PC-9 (cell line): ENCODE measurements around the gene HNRNPF. TPM values are rescaled to one million over a fixed set of nuclear protein-coding genes. Genes with fewer than 3 reads are reported as not detected.

Source experiments
- BruUV-seq: library from RNA; stranded (reverse); fragments of 400-500 nt; replicated peaks from 2 replicates; lab custom pipeline; 2021; lab: Mats Ljungman, UMichigan
- CTCF ChIA-PET: fragments of 300-600 bp; sonication (Branson Sonifier 250); formaldehyde crosslinking; loops from one replicate; lab custom pipeline; 2022; ENCODE audit warnings: antibody characterized with exemption; lab: Charles Lee
- POLR2A ChIA-PET: fragments of 300-600 bp; sonication (Branson Sonifier 250); formaldehyde crosslinking; loops from one replicate; lab custom pipeline; 2022; ENCODE audit warnings: antibody characterized with exemption; ENCODE audit not compliant: unreplicated experiment; lab: Charles Lee
- DNase-seq, 2 experiments: peaks; one replicate each; pipeline versions ENCODE4 v3.0.0 to v3.0.0-alpha.2; 2015 to 2022; ENCODE audit warnings: mixed read lengths in 1 of 2
- H2AFZ ChIP-seq: fragments of 200-600 bp; sonication (generic); 2 replicates; pipeline ENCODE4 v1.8.1; 2017; ENCODE audit warnings: antibody characterized with exemption
- H3F3A ChIP-seq: fragments of 200-600 bp; sonication (generic); 2 replicates; pipeline ENCODE4 v1.8.1; 2017; ENCODE audit warnings: antibody characterized with exemption, mild to moderate bottlenecking, low read depth; ENCODE audit not compliant: insufficient read depth
- H3K27ac ChIP-seq: fragments of 200-600 bp; sonication (generic); 2 replicates; pipeline ENCODE4 v1.6.1; 2016; ENCODE audit warnings: mixed run types
- H3K27me3 ChIP-seq: fragments of 200-600 bp; sonication (generic); 2 replicates; pipeline ENCODE4 v1.6.1; 2016; ENCODE audit warnings: low read depth, mixed run types; ENCODE audit not compliant: insufficient read depth
- H3K36me3 ChIP-seq: fragments of 200-600 bp; sonication (generic); 2 replicates; pipeline ENCODE4 v1.6.1; 2016; ENCODE audit warnings: low read depth, mixed run types
- H3K4me1 ChIP-seq: fragments of 200-600 bp; sonication (generic); replicated peaks from 2 replicates; pipeline ENCODE4 v1.6.1; 2016; ENCODE audit warnings: mixed run types; ENCODE audit not compliant: insufficient read depth
- H3K4me2 ChIP-seq: fragments of 200-600 bp; sonication (generic); 2 replicates; pipeline ENCODE4 v1.6.1; 2017; ENCODE audit warnings: mixed run types
- H3K4me3 ChIP-seq: fragments of 200-600 bp; sonication (generic); 2 replicates; pipeline ENCODE4 v1.6.1; 2016; ENCODE audit warnings: mixed run types
- H3K79me2 ChIP-seq: fragments of 200-600 bp; sonication (generic); 2 replicates; pipeline ENCODE4 v1.6.1; 2017; ENCODE audit warnings: low read depth, mixed run types
- H3K9me2 ChIP-seq: fragments of 200-600 bp; sonication (generic); 2 replicates; pipeline ENCODE4 v1.8.1; 2017; ENCODE audit warnings: mild to moderate bottlenecking; ENCODE audit not compliant: insufficient read depth
- H3K9me3 ChIP-seq: fragments of 200-600 bp; sonication (generic); 2 replicates; pipeline ENCODE4 v1.8.1; 2016; ENCODE audit warnings: low read depth; ENCODE audit not compliant: insufficient read depth
- H4K20me1 ChIP-seq: fragments of 200-600 bp; sonication (generic); 2 replicates; pipeline ENCODE4 v1.8.1; 2017; ENCODE audit not compliant: insufficient read depth
- CTCF ChIP-seq: fragments of 200-600 bp; sonication (generic); conservative IDR thresholded peaks from 2 replicates; pipeline ENCODE4 v1.6.1; 2017; ENCODE audit warnings: mixed run types, antibody characterized with exemption, mild to moderate bottlenecking, moderate library complexity
- EZH2 ChIP-seq: fragments of 200-600 bp; sonication (generic); IDR thresholded peaks from 2 replicates; pipeline ENCODE4 v1.8.0; 2017; ENCODE audit warnings: antibody characterized with exemption, low read depth
- intact Hi-C: fragments of 100-400 bp; cut with micrococcal nuclease; formaldehyde crosslinking; loops from one replicate; pipeline ENCODE4 v1.10.0; 2022; ENCODE audit not compliant: unreplicated experiment
- total RNA-seq: library from RNA; stranded (reverse); gene quantifications from 2 replicates; pipeline ENCODE4 v1.2.3, GENCODE V29; 2021

HNRNPF gene
- total RNA-seq, 1 experiment from 2014 or later, result 337 TPM

GRCh38 chr10:43343126-43343525, 65.9 kb downstream of the HNRNPF start:
- BruUV-seq, result no TSS peak
- H3K9me3 ChIP-seq, result no peaks in the 10 kb centered on the region
- H3K36me3 ChIP-seq, result no peaks in the 10 kb centered on the region
- H2AFZ ChIP-seq, result no peak overlapping the region
- H3K27ac ChIP-seq, result no peak overlapping the region
- H3K4me3 ChIP-seq, result no peak overlapping the region
- no peak overlapping the region for H3K4me2 ChIP-seq
- intact Hi-C loops, result no loop called here
- H3K9me2 ChIP-seq, result no peaks in the 10 kb centered on the region
- peaks cover 24% of the 10 kb centered on the region for H3K4me1 ChIP-seq
- no peaks in the 10 kb centered on the region for H3K79me2 ChIP-seq
- no peak for DNase-seq
- peaks cover 20% of the 10 kb centered on the region for H3F3A ChIP-seq
- no peaks in the 10 kb centered on the region for H4K20me1 ChIP-seq
- ChIA-PET POLR2A (no interaction called here), CTCF (no interaction called here)
- H3K27me3 ChIP-seq, result no peaks in the 10 kb centered on the region
- no peak for TF ChIP-seq EZH2
- no peak for TF ChIP-seq CTCF

DNA sequence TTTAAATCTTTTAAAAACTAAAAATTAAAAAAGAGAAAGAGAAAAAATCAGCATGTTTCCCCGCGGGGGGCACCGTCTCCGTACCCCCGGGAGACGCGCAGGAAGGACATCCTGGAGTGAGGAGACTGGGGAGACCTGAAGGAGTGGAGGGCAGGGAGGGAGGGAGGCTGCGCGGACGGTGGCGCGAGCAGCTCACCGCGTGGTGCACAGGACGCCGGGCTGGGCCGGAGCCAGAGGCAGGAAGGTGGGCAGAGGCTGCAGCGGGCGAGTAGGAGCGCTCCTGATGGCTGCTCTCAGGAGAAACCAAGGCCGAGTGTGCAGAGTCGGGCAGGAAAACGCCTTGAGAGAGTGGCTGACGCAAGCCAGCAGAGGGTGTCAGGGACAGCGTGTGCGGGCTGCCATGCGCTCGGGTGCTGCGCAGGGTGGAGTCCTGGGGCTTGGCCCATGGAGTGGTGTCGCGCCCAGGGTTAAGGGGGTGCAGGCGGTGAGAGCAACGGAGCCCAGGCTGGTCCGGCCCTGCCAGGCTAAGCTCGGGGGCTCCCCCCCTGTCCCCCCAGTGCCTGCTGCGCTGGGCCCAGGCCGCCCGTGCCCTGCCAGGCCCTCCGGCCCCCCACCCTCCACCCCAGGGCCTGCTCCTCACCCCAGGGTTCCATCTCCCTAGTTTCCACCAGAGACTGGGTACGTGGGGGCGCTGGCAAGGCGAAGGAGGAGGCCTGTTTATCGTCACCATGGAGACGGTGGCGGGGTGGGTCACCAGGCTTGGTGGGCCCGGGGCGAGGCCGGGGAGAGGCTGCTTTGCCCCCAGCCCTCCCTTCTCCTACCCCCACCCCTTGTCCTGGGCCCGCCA, 66.5 kb downstream of the HNRNPF start:
- no peaks in the 10 kb centered on the region for H3K79me2 ChIP-seq
- no TSS peak for BruUV-seq
- no peak overlapping the region for H3K27ac ChIP-seq
- no peak overlapping the region for H3K4me3 ChIP-seq
- H4K20me1 ChIP-seq, result no peaks in the 10 kb centered on the region
- no peaks in the 10 kb centered on the region for H3K27me3 ChIP-seq
- no peak overlapping the region for H3K4me2 ChIP-seq
- H3K36me3 ChIP-seq, result no peaks in the 10 kb centered on the region
- H3K4me1 ChIP-seq, result peaks cover 23% of the 10 kb centered on the region
- no peak for TF ChIP-seq CTCF
- no peak overlapping the region for H2AFZ ChIP-seq
- peaks cover 20% of the 10 kb centered on the region for H3F3A ChIP-seq
- ChIA-PET CTCF (no interaction called here), POLR2A (no interaction called here)
- H3K9me3 ChIP-seq, result no peaks in the 10 kb centered on the region
- no peak for DNase-seq
- intact Hi-C loops, result no loop called here
- no peaks in the 10 kb centered on the region for H3K9me2 ChIP-seq

DNA sequence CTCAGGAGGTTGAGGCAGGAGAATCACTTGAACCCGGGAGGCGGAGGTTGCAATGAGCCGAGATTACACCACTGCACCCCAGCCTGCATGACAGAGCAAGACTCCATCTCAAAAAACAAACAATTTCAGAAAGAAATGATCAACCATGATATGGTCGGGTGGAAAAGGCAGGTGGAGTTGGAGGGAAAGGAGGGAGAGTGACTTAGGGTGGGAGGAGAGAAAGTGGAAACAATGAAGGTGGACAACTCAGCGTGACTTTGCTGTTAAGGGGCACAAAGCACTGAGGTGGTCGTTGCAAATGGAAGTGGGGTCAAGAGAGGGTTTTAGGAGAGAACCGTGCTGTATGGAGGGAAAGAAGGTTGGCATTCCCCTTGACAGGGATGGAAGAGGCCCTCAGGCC, 67.5 kb downstream of the HNRNPF start:
- Histone ChIP-seq H3K9me2 (no peaks in the 10 kb centered on the region), H3K4me1 (peaks cover 23% of the 10 kb centered on the region), H4K20me1 (no peaks in the 10 kb centered on the region), H3K4me2 (peak overlapping the region; percentile 52; the same call in 1 of the 2 replicates), H3K27me3 (no peaks in the 10 kb centered on the region), H3K36me3 (no peaks in the 10 kb centered on the region), H3K4me3 (no peak overlapping the region), H2AFZ (no peak overlapping the region), H3K79me2 (no peaks in the 10 kb centered on the region), H3F3A (peaks cover 20% of the 10 kb centered on the region), H3K27ac (no peak overlapping the region), H3K9me3 (no peaks in the 10 kb centered on the region)
- ChIA-PET CTCF (no interaction called here), POLR2A (no interaction called here)
- DNase-seq, result no peak
- BruUV-seq, result no TSS peak
- no peak for TF ChIP-seq CTCF
- no peak for TF ChIP-seq EZH2
- intact Hi-C loops, result no loop called here
